Measurements from ENCODE around the gene HLA-DRA.
"Not testable (repeated sequence)": the region's sequence is repeated elsewhere in the genome, so short reads cannot be mapped to it uniquely, and the experiment has no call there.

HLA-DRA gene

GRCh38 chr6:32473376-32474348, 34.0 kb downstream of the HLA-DRA start:
- not testable (repeated sequence) for FAIRE-seq
- DNase-seq (ENCODE audit: insufficient read length, low spot score) = peak; percentile 12

DNA sequence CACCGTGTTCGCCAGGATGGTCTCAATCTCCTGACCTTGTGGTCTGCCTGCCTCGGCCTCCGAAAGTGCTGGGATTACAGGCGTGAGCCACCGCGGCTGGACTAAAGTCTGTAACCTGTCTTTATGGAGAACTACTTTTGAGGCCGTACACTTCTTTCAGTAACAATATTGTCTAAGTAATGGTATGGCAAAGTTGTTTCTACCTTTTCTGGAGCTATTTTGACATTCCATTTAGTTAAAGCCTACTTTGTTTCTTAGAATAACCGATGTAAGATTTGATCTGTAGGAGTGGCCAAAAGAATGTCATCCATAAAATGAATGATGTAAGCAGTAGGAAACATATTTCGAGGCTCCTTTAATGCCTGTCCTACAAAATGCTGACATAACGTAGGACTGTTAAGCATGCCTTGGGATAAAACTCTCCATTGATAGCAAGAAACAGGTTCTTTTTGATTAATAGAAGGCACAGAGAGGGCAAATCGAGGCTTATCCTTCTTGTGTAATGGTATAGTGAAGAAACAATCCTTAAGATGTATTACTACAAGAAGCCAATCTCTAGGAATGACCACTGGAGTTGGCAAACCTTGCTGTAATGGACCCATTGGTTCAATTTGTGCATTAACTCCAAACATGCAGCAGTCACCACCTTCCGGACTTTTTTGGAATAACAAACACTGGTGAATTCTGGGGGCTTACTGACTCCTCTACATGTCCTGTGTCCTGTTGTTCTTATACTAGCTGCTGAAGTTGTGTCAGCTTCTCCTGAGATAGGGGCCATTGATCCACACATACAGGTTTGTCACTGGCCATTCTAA, 35.9 kb downstream of the HLA-DRA start:
- no peak for FAIRE-seq

GRCh38 chr6:32483968-32484613, 44.4 kb downstream of the HLA-DRA start:
- no peak for DNase-seq (ENCODE audit: insufficient read length, low spot score)
- no peak for FAIRE-seq

More for the DNA sequence above, 35.9 kb downstream of the HLA-DRA start:
- DNase-seq (ENCODE audit: insufficient read length, low spot score) = no peak

- no peak for DNase-seq (ENCODE audit: insufficient read length, low spot score)
- FAIRE-seq = no peak
These were observed 44.9 kb downstream of the HLA-DRA start for GRCh38 chr6:32484614-32484998.

DNA sequence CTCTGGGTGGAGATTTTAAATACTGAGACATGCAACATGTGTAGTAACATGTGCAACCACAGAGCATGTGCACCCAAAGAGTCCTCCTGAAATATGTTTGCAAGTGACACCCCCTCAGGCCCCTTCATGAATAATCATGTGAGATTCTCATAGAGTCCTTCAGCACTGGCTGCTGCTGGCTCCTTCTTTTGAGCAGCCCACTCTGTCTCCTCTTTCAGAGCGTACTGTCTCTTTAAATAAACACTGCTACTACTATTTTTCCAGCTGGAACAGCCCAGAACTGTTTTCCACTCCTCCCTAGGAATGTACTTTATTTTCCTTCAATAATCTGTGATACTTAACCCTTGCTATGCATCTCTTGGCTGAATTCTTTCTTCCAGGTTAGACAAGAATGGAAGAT, 48.4 kb downstream of the HLA-DRA start:
- no peak for DNase-seq (ENCODE audit: insufficient read length, low spot score)
- FAIRE-seq = no peak

- no peak for DNase-seq (ENCODE audit: insufficient read length, low spot score)
- no peak for FAIRE-seq
These were observed 52.0 kb downstream of the HLA-DRA start for GRCh38 chr6:32491700-32492099.

DNA sequence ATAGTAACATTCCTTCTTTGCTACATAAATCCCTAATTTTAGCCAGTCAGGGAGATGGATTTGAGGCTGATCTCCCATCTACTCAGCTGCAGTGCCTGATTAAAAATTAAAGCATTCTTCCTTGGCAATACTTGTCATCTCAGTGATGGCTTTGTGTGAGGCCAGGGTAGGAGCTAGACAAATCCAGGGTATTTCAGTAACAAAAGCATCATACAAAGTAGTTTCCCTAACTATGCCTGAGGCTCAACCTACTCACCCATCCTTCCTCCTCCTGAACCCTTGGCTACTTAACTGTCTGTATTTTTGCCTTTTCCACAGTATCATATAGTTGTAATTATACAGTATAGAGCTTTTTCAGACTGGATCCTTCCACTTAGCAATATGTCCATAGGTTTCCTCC, 52.7 kb downstream of the HLA-DRA start:
- DNase-seq (ENCODE audit: insufficient read length, low spot score) = no peak
- no peak for FAIRE-seq
